Natural killer cell (primary cell): ENCODE data around the gene TRIM47. TPM values are rescaled to one million over a fixed set of nuclear protein-coding genes. Genes with fewer than 3 reads are reported as not detected.

ENCODE experiments used
- ATAC-seq, 3 donors: fragments of 150-1000 bp in 2 of 3; fragments of 200-7000 bp in 1 of 3; cut with Tn5 transposase; 1 replicate in 1 of 3; 2 replicates in 2 of 3; pipeline ENCODE4 v1.10.0; 2021; ENCODE audit warnings: mild to moderate bottlenecking in 2 of 3, moderate library complexity in 2 of 3
- DNase-seq, 2 donors: peaks; one replicate each; pipeline versions ENCODE4 v3.0.0 to v3.0.0-alpha.2; 2013 to 2021; ENCODE audit warnings: mixed read lengths in 1 of 2
- H3K27ac ChIP-seq: one replicate; pipeline ENCODE4 v1.5.1; 2013; ENCODE audit warnings: mild to moderate bottlenecking, low read length
- H3K27me3 ChIP-seq: one replicate; pipeline ENCODE4 v1.6.1; 2013; ENCODE audit warnings: low read length; ENCODE audit not compliant: control insufficient read depth, insufficient read depth
- H3K36me3 ChIP-seq: one replicate; pipeline ENCODE4 v1.6.1; 2013; ENCODE audit warnings: low read length; ENCODE audit not compliant: control insufficient read depth, insufficient read depth
- H3K4me1 ChIP-seq: one replicate; pipeline ENCODE4 v1.6.1; 2013; ENCODE audit warnings: low read length; ENCODE audit not compliant: control insufficient read depth, insufficient read depth
- H3K4me3 ChIP-seq: one replicate; pipeline ENCODE4 v1.5.1; 2013; ENCODE audit warnings: low read length
- H3K9me3 ChIP-seq: one replicate; pipeline ENCODE4 v1.6.1; 2013; ENCODE audit warnings: low read length; ENCODE audit not compliant: control insufficient read depth, insufficient read depth
- H3K27ac Mint-ChIP-seq, 2 donors: one replicate each; pipeline ENCODE4 v1.8.0; 2022; ENCODE audit warnings: mild to moderate bottlenecking in 2 of 2, mixed read lengths in 2 of 2, moderate library complexity in 1 of 2
- H3K27me3 Mint-ChIP-seq, 2 donors: one replicate each; pipeline ENCODE4 v1.8.0; 2022; ENCODE audit warnings: low read depth in 2 of 2, mixed read lengths in 2 of 2
- H3K36me3 Mint-ChIP-seq: one replicate; pipeline ENCODE4 v1.8.0; 2022; ENCODE audit warnings: mixed read lengths
- H3K4me1 Mint-ChIP-seq, 2 donors: one replicate each; pipeline ENCODE4 v1.8.0; 2022; ENCODE audit warnings: mixed read lengths in 2 of 2
- H3K4me3 Mint-ChIP-seq: one replicate; pipeline ENCODE4 v1.8.0; 2022; ENCODE audit warnings: mild to moderate bottlenecking, moderate library complexity, mixed read lengths
- H3K9me3 Mint-ChIP-seq, 2 donors: one replicate each; pipeline ENCODE4 v1.8.0; 2022; ENCODE audit warnings: mixed read lengths in 2 of 2
- CTCF ChIP-seq: fragments of 200-600 bp; IDR thresholded peaks from one replicate; pipeline ENCODE4 v1.8.0; 2022; ENCODE audit warnings: antibody characterized with exemption
- WGBS: methylation state at CpG from one replicate; pipeline ENCODE4 v1.1.7; 2013; ENCODE audit warnings: missing lambda C conversion rate; ENCODE audit not compliant: insufficient coverage; 5-methylcytosine and 5-hydroxymethylcytosine counted together
- intact Hi-C: fragments of 100-400 bp; cut with micrococcal nuclease; formaldehyde crosslinking; loops from one replicate; pipeline ENCODE4 v1.14.2; 2022
- total RNA-seq, 4 donors: library from RNA; stranded (reverse); fragments of 120-200 nt in 1 of 4; gene quantifications; one replicate each; pipeline versions ENCODE4 v1.2.3 to v1.2.4, GENCODE V29; 2013 to 2022

The TRIM47 gene
- total RNA-seq, 3 donors from 2014 or later (not counting 1 experiment from before 2014, with no cell fraction given): 1.2 to 2.5 (median 2.0) TPM

DNA sequence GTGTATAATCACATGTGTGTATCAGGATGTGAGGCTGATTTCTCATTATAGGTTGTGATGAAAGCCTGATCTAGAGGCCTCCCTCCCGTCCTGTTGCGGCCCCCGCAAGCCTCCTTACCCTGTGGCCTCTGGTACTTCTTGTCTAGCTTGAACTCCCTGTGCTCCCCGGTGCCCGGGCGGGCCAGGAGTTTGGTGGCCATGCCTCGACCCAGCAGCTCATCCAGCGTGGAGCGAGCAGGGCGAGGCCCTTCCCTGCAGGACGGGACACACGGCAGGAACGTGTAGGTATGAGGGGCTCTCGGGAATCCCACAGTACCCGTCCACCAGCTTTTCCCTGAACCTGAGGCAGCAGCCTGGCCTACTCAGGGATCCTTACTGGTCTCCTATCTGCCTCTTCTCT is 47.5 kb upstream of the TRIM47 start:
- Histone ChIP-seq H3K36me3 (no peaks in the 10 kb centered on the region), H3K27ac (no peak overlapping the region), H3K27me3 (no peaks in the 10 kb centered on the region), H3K4me1 (no peaks in the 10 kb centered on the region), H3K4me3 (no peak overlapping the region), H3K9me3 (no peaks in the 10 kb centered on the region)
- Mint-ChIP-seq H3K36me3 (no peaks in the 10 kb centered on the region), H3K27me3 (no peaks in the 10 kb centered on the region), H3K4me1 (no peaks in the 10 kb centered on the region), H3K9me3 (no peaks in the 10 kb centered on the region), H3K27ac (no peak overlapping the region), H3K4me3 (no peak overlapping the region)
- ATAC-seq (no peak), DNase-seq (no peak)
- no peak for TF ChIP-seq CTCF
- WGBS: 96% methylated on average over 15 of the region's 15 CpGs
- intact Hi-C loops: no loop called here

- TF ChIP-seq CTCF: no peak
- no peak overlapping the region for H3K4me3 Mint-ChIP-seq
- H3K4me3 ChIP-seq: no peak overlapping the region
- H3K27me3 ChIP-seq: no peaks in the 10 kb centered on the region
- H3K9me3 ChIP-seq: no peaks in the 10 kb centered on the region
- no peak for ATAC-seq
- no peak overlapping the region for H3K27ac Mint-ChIP-seq
- intact Hi-C loops: no loop called here
- no peaks in the 10 kb centered on the region for H3K36me3 Mint-ChIP-seq
- DNase-seq: no peak
- H3K4me1 Mint-ChIP-seq: no peaks in the 10 kb centered on the region
- no peak overlapping the region for H3K27ac ChIP-seq
- no peaks in the 10 kb centered on the region for H3K4me1 ChIP-seq
- no peaks in the 10 kb centered on the region for H3K9me3 Mint-ChIP-seq
- WGBS: 98% methylated on average over 11 of the region's 11 CpGs
- H3K27me3 Mint-ChIP-seq: no peaks in the 10 kb centered on the region
- H3K36me3 ChIP-seq: no peaks in the 10 kb centered on the region
Measured at GRCh38 chr17:75925103-75925502, 46.7 kb upstream of the TRIM47 start.

GRCh38 chr17:75922963-75923874 is 44.8 kb upstream of the TRIM47 start:
- no peaks in the 10 kb centered on the region for H3K36me3 Mint-ChIP-seq
- no peaks in the 10 kb centered on the region for H3K9me3 ChIP-seq
- H3K4me1 ChIP-seq: no peaks in the 10 kb centered on the region
- TF ChIP-seq CTCF: no peak
- H3K4me3 Mint-ChIP-seq: no peak overlapping the region
- no peak for ATAC-seq
- H3K9me3 Mint-ChIP-seq: no peaks in the 10 kb centered on the region
- H3K4me1 Mint-ChIP-seq: no peaks in the 10 kb centered on the region
- H3K27ac ChIP-seq: no peak overlapping the region
- no peaks in the 10 kb centered on the region for H3K36me3 ChIP-seq
- no peaks in the 10 kb centered on the region for H3K27me3 Mint-ChIP-seq
- intact Hi-C loops: no loop called here
- no peaks in the 10 kb centered on the region for H3K27me3 ChIP-seq
- DNase-seq: no peak
- no peak overlapping the region for H3K4me3 ChIP-seq
- no peak overlapping the region for H3K27ac Mint-ChIP-seq
- WGBS: 94% methylated on average over 19 of the region's 19 CpGs
